DOHH2 (cell line): ENCODE data around the gene CRTC2.
A peak's percentile ranks its signal among the peaks of the same experiment; 100 is the strongest.

ENCODE experiments used
- H3F3A ChIP-seq: fragments of 200-600 bp; sonication (generic), shearing (Covaris generic); 2 replicates; pipeline ENCODE4 v1.6.0; 2016; ENCODE audit warnings: antibody characterized with exemption, mild to moderate bottlenecking; ENCODE audit not compliant: control insufficient read depth, insufficient read depth
- H3K27ac ChIP-seq: fragments of 200-600 bp; sonication (generic); 2 replicates; pipeline ENCODE4 v1.5.1; 2014; ENCODE audit warnings: low read depth, mild to moderate bottlenecking, low read length, moderate library complexity
- H3K27me3 ChIP-seq: fragments of 200-600 bp; sonication (generic); 2 replicates; pipeline ENCODE4 v1.6.1; 2014; ENCODE audit warnings: mild to moderate bottlenecking, low read length, mixed read lengths; ENCODE audit not compliant: control insufficient read depth
- H3K36me3 ChIP-seq: fragments of 200-600 bp; sonication (generic); 2 replicates; pipeline ENCODE4 v1.6.1; 2014; ENCODE audit warnings: mild to moderate bottlenecking, low read length, moderate library complexity, mixed read lengths; ENCODE audit not compliant: control insufficient read depth
- H3K4me1 ChIP-seq: fragments of 200-600 bp; sonication (generic); 2 replicates; pipeline ENCODE4 v1.6.1; 2014; ENCODE audit warnings: mild to moderate bottlenecking, low read length, mixed read lengths; ENCODE audit not compliant: control insufficient read depth
- H3K4me2 ChIP-seq: fragments of 200-600 bp; sonication (generic); 2 replicates; pipeline ENCODE4 v1.6.0; 2014; ENCODE audit warnings: mild to moderate bottlenecking, low read length, moderate library complexity
- H3K4me3 ChIP-seq: fragments of 200-600 bp; sonication (generic); 2 replicates; pipeline ENCODE4 v1.5.1; 2014; ENCODE audit warnings: mild to moderate bottlenecking, low read length, mixed read lengths
- H3K79me2 ChIP-seq: fragments of 200-600 bp; sonication (generic); 2 replicates; pipeline ENCODE4 v1.6.1; 2014; ENCODE audit warnings: mild to moderate bottlenecking, low read length, mixed read lengths; ENCODE audit not compliant: control insufficient read depth
- H3K9me2 ChIP-seq: fragments of 200-600 bp; sonication (generic); replicated peaks from 2 replicates; pipeline ENCODE4 v1.6.1; 2014; ENCODE audit warnings: mild to moderate bottlenecking, low read length, mixed read lengths; ENCODE audit not compliant: control insufficient read depth
- H3K9me3 ChIP-seq: fragments of 200-600 bp; sonication (generic); 2 replicates; pipeline ENCODE4 v1.6.1; 2014; ENCODE audit warnings: antibody characterized with exemption, low read length, mixed read lengths; ENCODE audit not compliant: control insufficient read depth, insufficient read depth
- H4K20me1 ChIP-seq: fragments of 200-600 bp; sonication (generic); 2 replicates; pipeline ENCODE4 v1.6.0; 2014; ENCODE audit warnings: low read depth, mild to moderate bottlenecking, antibody characterized with exemption, low read length, moderate library complexity; ENCODE audit not compliant: control insufficient read depth, insufficient read depth
- EZH2phosphoT487 ChIP-seq: fragments of 200-600 bp; sonication (generic); IDR thresholded peaks from 2 replicates; pipeline ENCODE4 v1.6.1; 2017; ENCODE audit warnings: borderline replicate concordance, mild to moderate bottlenecking, antibody characterized with exemption, low read length, moderate library complexity, mixed read lengths
- TF ChIP-seq, protein P1 (sequence below): fragments of 200-600 bp; sonication (generic); IDR thresholded peaks from one replicate; pipeline ENCODE4 v1.5.1; 2014; ENCODE audit warnings: antibody characterized with exemption, mild to moderate bottlenecking, low read depth, low read length; ENCODE audit not compliant: poor library complexity, severe bottlenecking

The CRTC2 gene

DNA sequence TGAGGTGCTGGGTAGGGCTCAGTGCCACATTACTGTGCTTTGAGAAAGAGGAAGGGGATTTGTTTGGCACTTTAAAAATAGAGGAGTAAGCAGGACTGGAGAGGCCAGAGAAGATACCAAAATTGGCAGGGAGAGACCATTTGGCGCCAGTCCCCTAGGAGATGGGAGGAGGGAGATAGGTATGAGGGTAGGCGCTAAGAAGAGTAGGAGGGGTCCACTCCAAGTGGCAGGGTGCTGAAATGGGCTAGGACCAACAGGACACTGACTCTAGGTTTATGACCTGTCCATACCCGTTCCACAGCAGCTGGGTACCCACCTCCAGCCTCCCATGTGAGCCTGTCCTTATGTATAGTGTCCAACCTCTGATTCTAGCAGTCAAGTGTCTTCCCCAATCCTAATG, 1.0 kb upstream of the CRTC2 start:
- Histone ChIP-seq H3K4me3 (no peak overlapping the region), H3K4me2 (peak overlapping the region; percentile 73), H4K20me1 (peaks cover 13% of the 10 kb centered on the region; the same call in 1 of the 2 replicates), H3K36me3 (peaks cover 67% of the 10 kb centered on the region), H3K9me2 (no peaks in the 10 kb centered on the region), H3K27ac (no peak overlapping the region), H3K79me2 (peaks cover 69% of the 10 kb centered on the region), H3K4me1 (peaks cover 62% of the 10 kb centered on the region), H3K27me3 (no peaks in the 10 kb centered on the region), H3K9me3 (no peaks in the 10 kb centered on the region), H3F3A (peaks cover 3% of the 10 kb centered on the region; the same call in 1 of the 2 replicates)
- TF ChIP-seq EZH2phosphoT487: no peak
- TF ChIP-seq, protein P1, sequence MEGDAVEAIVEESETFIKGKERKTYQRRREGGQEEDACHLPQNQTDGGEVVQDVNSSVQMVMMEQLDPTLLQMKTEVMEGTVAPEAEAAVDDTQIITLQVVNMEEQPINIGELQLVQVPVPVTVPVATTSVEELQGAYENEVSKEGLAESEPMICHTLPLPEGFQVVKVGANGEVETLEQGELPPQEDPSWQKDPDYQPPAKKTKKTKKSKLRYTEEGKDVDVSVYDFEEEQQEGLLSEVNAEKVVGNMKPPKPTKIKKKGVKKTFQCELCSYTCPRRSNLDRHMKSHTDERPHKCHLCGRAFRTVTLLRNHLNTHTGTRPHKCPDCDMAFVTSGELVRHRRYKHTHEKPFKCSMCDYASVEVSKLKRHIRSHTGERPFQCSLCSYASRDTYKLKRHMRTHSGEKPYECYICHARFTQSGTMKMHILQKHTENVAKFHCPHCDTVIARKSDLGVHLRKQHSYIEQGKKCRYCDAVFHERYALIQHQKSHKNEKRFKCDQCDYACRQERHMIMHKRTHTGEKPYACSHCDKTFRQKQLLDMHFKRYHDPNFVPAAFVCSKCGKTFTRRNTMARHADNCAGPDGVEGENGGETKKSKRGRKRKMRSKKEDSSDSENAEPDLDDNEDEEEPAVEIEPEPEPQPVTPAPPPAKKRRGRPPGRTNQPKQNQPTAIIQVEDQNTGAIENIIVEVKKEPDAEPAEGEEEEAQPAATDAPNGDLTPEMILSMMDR: no peak

DNA sequence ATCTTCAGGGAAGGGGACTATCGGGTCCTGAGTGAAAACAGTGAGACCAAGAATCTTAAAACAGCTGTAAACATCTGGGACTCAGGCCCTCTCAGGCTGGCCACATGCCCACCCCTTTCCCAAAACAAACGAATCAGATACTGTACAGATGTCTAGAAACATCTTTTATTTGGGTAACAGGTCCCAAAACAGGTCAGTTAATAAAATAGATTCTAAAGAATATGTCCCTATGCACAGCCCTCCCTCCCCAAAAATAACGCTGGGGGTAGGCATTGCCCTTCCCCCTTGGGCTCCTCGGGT, 499 bp upstream of the CRTC2 start:
- peaks cover 16% of the 10 kb centered on the region; the same call in 1 of the 2 replicates for H4K20me1 ChIP-seq
- H3F3A ChIP-seq: peaks cover 3% of the 10 kb centered on the region; the same call in 1 of the 2 replicates
- peak overlapping the region; percentile 73 for H3K4me2 ChIP-seq
- H3K36me3 ChIP-seq: peaks cover 73% of the 10 kb centered on the region
- no peaks in the 10 kb centered on the region for H3K27me3 ChIP-seq
- H3K4me3 ChIP-seq: peak overlapping the region; percentile 95
- H3K9me2 ChIP-seq: no peaks in the 10 kb centered on the region
- peaks cover 59% of the 10 kb centered on the region for H3K4me1 ChIP-seq
- peaks cover 69% of the 10 kb centered on the region for H3K79me2 ChIP-seq
- H3K9me3 ChIP-seq: no peaks in the 10 kb centered on the region
- no peak overlapping the region for H3K27ac ChIP-seq
- TF ChIP-seq EZH2phosphoT487: no peak
- TF ChIP-seq, protein P1: no peak

DNA sequence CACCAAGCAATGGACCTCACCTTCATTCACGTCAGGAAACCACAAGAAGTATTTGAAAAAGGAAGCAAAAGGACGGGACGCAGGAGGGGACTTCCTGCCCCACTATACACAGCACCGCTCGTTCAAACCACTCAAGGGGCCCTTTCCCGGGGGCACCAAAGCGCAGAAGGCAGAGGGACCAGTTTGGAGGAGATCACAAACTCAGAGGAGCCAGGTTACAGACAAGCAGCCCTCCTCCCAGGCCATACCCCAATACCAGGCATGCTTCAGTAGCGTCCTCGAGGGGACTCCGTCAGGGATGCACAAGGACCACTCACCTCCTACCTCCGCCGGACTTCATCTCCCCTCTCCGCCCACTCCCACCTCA, 685 bp downstream of the CRTC2 start:
- Histone ChIP-seq H4K20me1 (peaks cover 19% of the 10 kb centered on the region; the same call in 1 of the 2 replicates), H3K9me3 (no peaks in the 10 kb centered on the region), H3K4me1 (peaks cover 58% of the 10 kb centered on the region)

More for the DNA sequence above, 685 bp downstream of the CRTC2 start:
- TF ChIP-seq, protein P1: no peak
- TF ChIP-seq EZH2phosphoT487: no peak
- H3K27ac ChIP-seq: peak overlapping the region; percentile 83
- H3K4me3 ChIP-seq: peak overlapping the region; percentile 95
- H3K9me2 ChIP-seq: no peaks in the 10 kb centered on the region
- H3F3A ChIP-seq: peaks cover 3% of the 10 kb centered on the region; the same call in 1 of the 2 replicates
- no peaks in the 10 kb centered on the region for H3K27me3 ChIP-seq
- H3K79me2 ChIP-seq: peaks cover 68% of the 10 kb centered on the region
- peak overlapping the region; percentile 93 for H3K4me2 ChIP-seq
- H3K36me3 ChIP-seq: peaks cover 79% of the 10 kb centered on the region
